HL-60 (cell line): ENCODE results near the gene HCRT.

Experiments
- DNase-seq, 2 experiments: peaks; one replicate each; pipeline ENCODE4 v3.0.0-alpha.2; 2010 to 2020; ENCODE audit warnings: low read depth in 1 of 2, low spot score in 1 of 2
- H3K27ac ChIP-seq: fragments of 250-450 bp; sonication (Bioruptor Pico); replicated peaks from 2 replicates; pipeline ENCODE4 v1.5.1; 2020; ENCODE audit warnings: mild to moderate bottlenecking, moderate library complexity
- H3K27me3 ChIP-seq: fragments of 250-450 bp; sonication (Bioruptor Pico); 2 replicates; pipeline ENCODE4 v1.5.1; 2021; ENCODE audit warnings: mild to moderate bottlenecking, moderate library complexity; ENCODE audit not compliant: insufficient read depth, poor library complexity, severe bottlenecking
- H3K4me3 ChIP-seq: replicated peaks from 2 replicates; pipeline ENCODE4 v1.5.1; 2011; ENCODE audit warnings: mild to moderate bottlenecking, control low read depth, low read length; ENCODE audit not compliant: insufficient read depth
- GABPA ChIP-seq: IDR thresholded peaks from 2 replicates; pipeline ENCODE4 v1.6.1; 2012; ENCODE audit warnings: low read depth
- POLR2AphosphoS5 ChIP-seq: IDR thresholded peaks from 2 replicates; pipeline ENCODE4 v1.6.1; 2012; ENCODE audit warnings: low read depth
- SPI1 ChIP-seq: IDR thresholded peaks from 2 replicates; pipeline ENCODE4 v1.6.1; 2012; ENCODE audit warnings: low read depth, mild to moderate bottlenecking, borderline replicate concordance
- TF ChIP-seq, protein P1 (sequence below): IDR thresholded peaks from one replicate; pipeline ENCODE4 v1.5.1; 2011; ENCODE audit warnings: low read length, control low read depth, inconsistent platforms; ENCODE audit not compliant: insufficient read depth
- TF ChIP-seq, protein P2 (sequence below): IDR thresholded peaks from 2 replicates; pipeline ENCODE4 v1.6.1; 2012; ENCODE audit warnings: low read depth; ENCODE audit not compliant: insufficient replicate concordance

HCRT gene

DNA sequence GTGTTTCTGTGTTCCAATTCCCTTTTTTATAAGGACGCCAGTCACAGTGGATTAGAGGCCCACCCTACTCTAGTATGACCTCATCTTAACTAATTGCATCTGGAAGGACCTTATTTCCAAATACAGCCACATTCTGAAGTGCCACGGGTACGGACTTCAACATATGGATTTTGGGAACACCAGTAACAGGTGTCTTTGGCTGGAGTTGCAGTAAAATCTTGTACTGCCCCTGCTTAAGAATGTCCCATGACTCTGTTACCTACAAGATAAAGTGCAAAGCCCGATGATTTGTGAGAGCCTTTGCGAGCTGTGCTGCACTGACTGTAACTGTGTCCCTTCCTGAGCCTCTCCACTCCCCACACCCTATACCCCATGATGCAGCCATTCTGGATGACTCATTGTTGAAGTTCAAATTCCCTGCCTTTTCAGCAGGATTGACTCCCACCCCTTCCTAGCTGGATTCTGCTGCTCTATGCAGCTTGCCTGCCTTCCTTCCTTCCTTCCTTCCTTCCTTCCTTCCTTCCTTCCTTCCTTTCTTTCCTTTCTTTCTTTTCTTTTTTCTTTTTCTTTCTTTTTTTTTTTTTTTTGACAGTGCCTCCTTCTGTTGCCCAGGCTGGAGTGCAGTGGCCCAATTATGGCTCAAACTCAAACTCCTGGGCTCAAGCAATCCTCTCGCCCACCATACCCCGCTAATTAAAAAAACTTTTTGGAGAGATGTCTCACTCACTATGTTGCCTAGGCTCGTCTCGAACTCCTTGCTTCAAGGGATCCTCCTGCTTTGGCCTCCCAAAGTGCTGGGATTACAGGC lies 2.1 kb downstream of the HCRT start:
- DNase-seq, result peak in 1 of 2 experiments; percentile 44
- Histone ChIP-seq H3K27me3 (no peaks in the 10 kb centered on the region), H3K27ac (peak overlapping the region; percentile 67), H3K4me3 (peak overlapping the region; percentile 59)
- TF ChIP-seq GABPA, result no peak
- TF ChIP-seq, protein P1, sequence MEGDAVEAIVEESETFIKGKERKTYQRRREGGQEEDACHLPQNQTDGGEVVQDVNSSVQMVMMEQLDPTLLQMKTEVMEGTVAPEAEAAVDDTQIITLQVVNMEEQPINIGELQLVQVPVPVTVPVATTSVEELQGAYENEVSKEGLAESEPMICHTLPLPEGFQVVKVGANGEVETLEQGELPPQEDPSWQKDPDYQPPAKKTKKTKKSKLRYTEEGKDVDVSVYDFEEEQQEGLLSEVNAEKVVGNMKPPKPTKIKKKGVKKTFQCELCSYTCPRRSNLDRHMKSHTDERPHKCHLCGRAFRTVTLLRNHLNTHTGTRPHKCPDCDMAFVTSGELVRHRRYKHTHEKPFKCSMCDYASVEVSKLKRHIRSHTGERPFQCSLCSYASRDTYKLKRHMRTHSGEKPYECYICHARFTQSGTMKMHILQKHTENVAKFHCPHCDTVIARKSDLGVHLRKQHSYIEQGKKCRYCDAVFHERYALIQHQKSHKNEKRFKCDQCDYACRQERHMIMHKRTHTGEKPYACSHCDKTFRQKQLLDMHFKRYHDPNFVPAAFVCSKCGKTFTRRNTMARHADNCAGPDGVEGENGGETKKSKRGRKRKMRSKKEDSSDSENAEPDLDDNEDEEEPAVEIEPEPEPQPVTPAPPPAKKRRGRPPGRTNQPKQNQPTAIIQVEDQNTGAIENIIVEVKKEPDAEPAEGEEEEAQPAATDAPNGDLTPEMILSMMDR, result no peak
- TF ChIP-seq, protein P2, sequence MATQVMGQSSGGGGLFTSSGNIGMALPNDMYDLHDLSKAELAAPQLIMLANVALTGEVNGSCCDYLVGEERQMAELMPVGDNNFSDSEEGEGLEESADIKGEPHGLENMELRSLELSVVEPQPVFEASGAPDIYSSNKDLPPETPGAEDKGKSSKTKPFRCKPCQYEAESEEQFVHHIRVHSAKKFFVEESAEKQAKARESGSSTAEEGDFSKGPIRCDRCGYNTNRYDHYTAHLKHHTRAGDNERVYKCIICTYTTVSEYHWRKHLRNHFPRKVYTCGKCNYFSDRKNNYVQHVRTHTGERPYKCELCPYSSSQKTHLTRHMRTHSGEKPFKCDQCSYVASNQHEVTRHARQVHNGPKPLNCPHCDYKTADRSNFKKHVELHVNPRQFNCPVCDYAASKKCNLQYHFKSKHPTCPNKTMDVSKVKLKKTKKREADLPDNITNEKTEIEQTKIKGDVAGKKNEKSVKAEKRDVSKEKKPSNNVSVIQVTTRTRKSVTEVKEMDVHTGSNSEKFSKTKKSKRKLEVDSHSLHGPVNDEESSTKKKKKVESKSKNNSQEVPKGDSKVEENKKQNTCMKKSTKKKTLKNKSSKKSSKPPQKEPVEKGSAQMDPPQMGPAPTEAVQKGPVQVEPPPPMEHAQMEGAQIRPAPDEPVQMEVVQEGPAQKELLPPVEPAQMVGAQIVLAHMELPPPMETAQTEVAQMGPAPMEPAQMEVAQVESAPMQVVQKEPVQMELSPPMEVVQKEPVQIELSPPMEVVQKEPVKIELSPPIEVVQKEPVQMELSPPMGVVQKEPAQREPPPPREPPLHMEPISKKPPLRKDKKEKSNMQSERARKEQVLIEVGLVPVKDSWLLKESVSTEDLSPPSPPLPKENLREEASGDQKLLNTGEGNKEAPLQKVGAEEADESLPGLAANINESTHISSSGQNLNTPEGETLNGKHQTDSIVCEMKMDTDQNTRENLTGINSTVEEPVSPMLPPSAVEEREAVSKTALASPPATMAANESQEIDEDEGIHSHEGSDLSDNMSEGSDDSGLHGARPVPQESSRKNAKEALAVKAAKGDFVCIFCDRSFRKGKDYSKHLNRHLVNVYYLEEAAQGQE, result no peak
- no peak for TF ChIP-seq POLR2AphosphoS5

DNA sequence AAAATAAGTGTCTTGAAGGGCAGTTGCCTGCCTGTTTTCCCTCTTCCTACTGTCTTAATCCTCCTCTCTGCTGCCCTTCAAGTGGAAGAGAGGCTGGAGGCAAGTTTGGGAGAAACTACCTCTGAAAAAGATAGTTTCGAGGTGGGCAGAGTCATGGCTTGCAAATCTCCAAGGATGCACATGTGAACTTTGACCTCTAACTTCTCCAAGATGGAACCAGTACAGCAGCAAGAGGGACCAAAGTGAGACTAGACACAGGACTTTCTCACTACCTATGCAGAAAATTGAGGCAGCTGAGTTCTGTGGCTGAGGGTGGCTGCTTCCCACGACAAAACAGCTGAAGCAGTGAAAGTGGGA lies 3.4 kb downstream of the HCRT start:
- H3K4me3 ChIP-seq, result no peak overlapping the region
- no peak for DNase-seq
- H3K27ac ChIP-seq, result no peak overlapping the region
- TF ChIP-seq, protein P2, result no peak
- TF ChIP-seq POLR2AphosphoS5 (no peak), GABPA (no peak), SPI1 (no peak)
- TF ChIP-seq, protein P1, result no peak
- H3K27me3 ChIP-seq, result no peaks in the 10 kb centered on the region

DNA sequence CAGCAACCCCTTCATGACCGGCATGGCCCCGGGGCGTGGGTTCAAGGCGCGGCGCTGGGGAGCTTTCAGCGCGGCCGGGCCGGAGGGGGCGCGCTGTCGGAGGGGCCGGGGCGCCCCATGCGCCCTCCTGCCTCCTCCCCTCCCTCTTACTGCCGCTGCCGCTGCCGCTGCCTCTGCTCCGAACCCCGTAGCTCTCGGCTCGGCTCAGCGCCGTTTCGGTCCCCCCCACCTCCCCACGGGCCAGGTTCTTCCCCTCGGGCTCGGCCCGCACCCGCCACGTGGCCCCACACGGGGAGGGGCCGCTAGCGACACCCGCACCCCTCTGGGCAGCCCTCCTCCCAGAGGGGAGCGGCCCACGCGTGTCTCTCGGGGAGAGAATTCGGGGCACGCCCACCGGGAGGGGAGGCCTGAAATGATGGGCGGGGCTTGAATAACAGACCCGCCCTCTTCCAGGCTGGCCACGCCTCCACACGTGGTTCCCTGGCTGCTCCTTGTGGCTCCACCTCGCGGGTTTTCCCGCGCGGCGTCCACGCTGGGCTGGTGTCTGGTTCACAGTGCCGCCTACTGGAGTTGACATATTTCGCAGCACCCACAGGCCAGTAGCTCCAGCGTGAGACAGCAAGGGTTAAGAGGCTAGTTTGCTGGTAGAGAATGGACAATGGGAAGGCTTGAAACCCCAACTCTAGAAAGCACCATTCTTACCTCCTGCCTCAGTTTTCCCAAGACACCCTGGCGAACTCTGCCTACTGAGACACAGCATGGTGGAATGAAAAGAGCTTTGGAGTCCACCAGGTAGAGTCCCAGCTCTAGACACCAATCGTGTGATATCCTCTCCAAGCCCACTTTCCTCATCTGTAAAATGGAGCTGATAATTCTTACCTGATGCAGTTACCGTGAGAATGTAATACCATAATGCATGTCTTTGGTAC lies 4.1 kb downstream of the HCRT start, which contains the start of gene KCNH4:
TSS of gene KCNH4 (minus strand) at position 221 of the 929 bp plus-strand sequence. CDS start at position 24, 197 bp downstream.
- Histone ChIP-seq H3K4me3 (peak within 1 kb of the TSS; percentile 61), H3K27ac (no peak within 1 kb of the TSS), H3K27me3 (no peaks in the 10 kb centered on the region)
- no peak for TF ChIP-seq SPI1
- TF ChIP-seq, protein P2, result no peak
- TF ChIP-seq, protein P1, result peak; percentile 73
- DNase-seq, result peak; percentile 92 to 94
